GM18907 (cell line): ENCODE data around the gene PGPEP1.
"Not testable (repeated sequence)": the region's sequence is repeated elsewhere in the genome, so short reads cannot be mapped to it uniquely, and the experiment has no call there.

Experiments
- ATAC-seq: cut with Tn5 transposase; IDR thresholded peaks from one replicate; pipeline ENCODE4 v1.9.1; 2021; ENCODE audit warnings: mild to moderate bottlenecking, moderate library complexity; ENCODE audit not compliant: unreplicated experiment

Gene PGPEP1

GRCh38 chr19:18308051-18308947, 32.1 kb upstream of the PGPEP1 start:
- ATAC-seq: no peak

- no peak for ATAC-seq
Measured at GRCh38 chr19:18308948-18309325, 31.5 kb upstream of the PGPEP1 start.

- no peak for ATAC-seq
Measured at GRCh38 chr19:18309525-18310064, 30.8 kb upstream of the PGPEP1 start.

- no peak for ATAC-seq
Measured at GRCh38 chr19:18310118-18310909, 30.1 kb upstream of the PGPEP1 start.

GRCh38 chr19:18310966-18311365, 29.4 kb upstream of the PGPEP1 start:
- ATAC-seq: no peak

- ATAC-seq: no peak
Measured at GRCh38 chr19:18311502-18312091, 28.8 kb upstream of the PGPEP1 start.

GRCh38 chr19:18312092-18312534, 28.3 kb upstream of the PGPEP1 start:
- ATAC-seq: no peak

- no peak for ATAC-seq
Measured at GRCh38 chr19:18313398-18313797, 27.0 kb upstream of the PGPEP1 start.

GRCh38 chr19:18317961-18318800, 22.2 kb upstream of the PGPEP1 start:
- ATAC-seq: no peak

- no peak for ATAC-seq
Measured at GRCh38 chr19:18319591-18320135, 20.7 kb upstream of the PGPEP1 start.

GRCh38 chr19:18320865-18321733, 19.3 kb upstream of the PGPEP1 start:
- no peak for ATAC-seq

GRCh38 chr19:18321734-18322102, 18.7 kb upstream of the PGPEP1 start:
- ATAC-seq: no peak

GRCh38 chr19:18322318-18322758, 18.1 kb upstream of the PGPEP1 start:
- peak; percentile 1 for ATAC-seq

- peak; percentile 85 for ATAC-seq
Measured at GRCh38 chr19:18322759-18323460, 17.5 kb upstream of the PGPEP1 start, which contains the start of gene LSM4. Gene LSM4 (minus strand): TSS chr19:18323076. CDS start chr19:18323020, 56 bp downstream.

GRCh38 chr19:18324373-18324731, 16.0 kb upstream of the PGPEP1 start:
- not testable (repeated sequence) for ATAC-seq

- ATAC-seq: no peak
Measured at GRCh38 chr19:18326772-18327171, 13.6 kb upstream of the PGPEP1 start.

- peak; percentile 80 for ATAC-seq
Measured at GRCh38 chr19:18328340-18329034, 11.9 kb upstream of the PGPEP1 start.

- no peak for ATAC-seq
Measured at GRCh38 chr19:18329035-18329376, 11.4 kb upstream of the PGPEP1 start.
